ACC112 (cell line): ENCODE data around the gene TMEM127.
"Not testable (repeated sequence)": the region's sequence is repeated elsewhere in the genome, so short reads cannot be mapped to it uniquely, and the experiment has no call there.

Source experiments
- H2AFZ ChIP-seq: fragments of 200-600 bp; sonication (generic); one replicate; pipeline ENCODE4 v1.6.0; 2017; ENCODE audit warnings: antibody characterized with exemption, low read length; ENCODE audit not compliant: unreplicated experiment
- H3K27ac ChIP-seq: fragments of 200-600 bp; sonication (generic); 2 replicates; pipeline ENCODE4 v1.5.1; 2014; ENCODE audit warnings: low read depth, mild to moderate bottlenecking, antibody characterized with exemption, low read length, moderate library complexity
- H3K27me3 ChIP-seq: fragments of 200-600 bp; sonication (generic); 2 replicates; pipeline ENCODE4 v1.6.1; 2014; ENCODE audit warnings: mild to moderate bottlenecking, antibody characterized with exemption, low read length, moderate library complexity, mixed read lengths; ENCODE audit not compliant: insufficient read depth
- H3K36me3 ChIP-seq: fragments of 200-600 bp; sonication (generic); 2 replicates; pipeline ENCODE4 v1.6.1; 2016; ENCODE audit warnings: mild to moderate bottlenecking, antibody characterized with exemption, low read length, moderate library complexity, mixed read lengths; ENCODE audit not compliant: insufficient read depth
- H3K4me1 ChIP-seq: fragments of 200-600 bp; sonication (generic); one replicate; pipeline ENCODE4 v1.6.1; 2016; ENCODE audit warnings: low read length, mixed read lengths; ENCODE audit not compliant: insufficient read depth, unreplicated experiment, control insufficient read depth
- H3K4me3 ChIP-seq: fragments of 200-600 bp; sonication (generic); 2 replicates; pipeline ENCODE4 v1.5.1; 2014; ENCODE audit warnings: mild to moderate bottlenecking, low read depth, low read length
- H3K79me2 ChIP-seq: fragments of 200-600 bp; sonication (generic); one replicate; pipeline ENCODE4 v1.6.0; 2016; ENCODE audit warnings: low read length; ENCODE audit not compliant: control insufficient read depth, unreplicated experiment, insufficient read depth

TMEM127 gene, protein sequence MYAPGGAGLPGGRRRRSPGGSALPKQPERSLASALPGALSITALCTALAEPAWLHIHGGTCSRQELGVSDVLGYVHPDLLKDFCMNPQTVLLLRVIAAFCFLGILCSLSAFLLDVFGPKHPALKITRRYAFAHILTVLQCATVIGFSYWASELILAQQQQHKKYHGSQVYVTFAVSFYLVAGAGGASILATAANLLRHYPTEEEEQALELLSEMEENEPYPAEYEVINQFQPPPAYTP

DNA sequence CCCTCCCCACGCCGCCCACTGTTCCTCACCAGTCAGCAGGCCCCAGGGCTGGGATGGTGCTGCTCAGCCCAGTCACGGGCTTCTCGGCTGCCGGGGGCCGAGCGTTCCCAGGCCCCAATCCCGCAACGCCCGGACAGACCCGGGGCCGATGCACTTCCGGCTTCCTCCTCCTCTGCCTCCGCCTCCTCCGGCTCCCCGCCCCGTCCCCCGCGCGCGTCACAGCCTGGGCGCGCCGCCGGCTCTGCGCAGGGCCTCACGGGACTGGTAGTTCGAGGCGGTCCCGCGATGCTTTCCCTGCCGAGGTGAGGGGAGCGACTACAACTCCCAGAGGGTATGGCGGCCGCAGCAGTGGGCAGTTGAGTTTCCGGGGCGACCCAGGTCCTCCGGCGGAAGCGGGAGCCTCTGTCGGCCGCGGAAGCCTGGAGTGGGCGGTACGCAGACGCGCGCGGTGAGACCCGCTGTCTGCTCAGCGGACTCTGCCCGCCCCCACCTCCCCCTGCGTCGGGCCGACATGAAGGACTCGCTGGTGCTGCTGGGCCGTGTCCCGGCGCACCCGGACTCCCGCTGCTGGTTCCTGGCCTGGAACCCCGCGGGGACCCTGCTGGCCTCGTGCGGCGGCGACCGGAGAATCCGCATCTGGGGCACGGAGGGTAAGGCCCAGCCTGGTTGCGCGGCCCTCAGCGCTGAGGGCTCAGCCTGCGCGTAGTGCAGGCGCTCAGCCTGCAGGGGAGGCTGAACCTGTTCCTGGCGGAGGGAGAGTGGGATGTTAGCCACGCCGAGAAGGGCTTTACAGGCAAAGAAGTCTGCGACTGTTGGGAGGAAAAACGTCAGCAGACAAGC is at the start of gene TMEM127, which contains the start of gene CIAO1:
Gene TMEM127 (minus strand): TSS at position 158 of the 840 bp plus-strand sequence. CDS start 616 bp downstream, outside the sequence.
Gene CIAO1 (plus strand): TSS at position 386 of the 840 bp plus-strand sequence. CDS start 126 bp downstream, at position 512.
- Histone ChIP-seq H3K4me3 (peak within 1 kb of the TSS; percentile 91), H2AFZ (peak within 1 kb of the TSS; percentile 84), H3K27ac (peak within 1 kb of the TSS; percentile 40; the same call in 1 of the 2 replicates), H3K36me3 (peaks cover 10% of the 10 kb centered on the region; the same call in 1 of the 2 replicates), H3K79me2 (peaks cover 54% of the 10 kb centered on the region), H3K4me1 (peaks cover 48% of the 10 kb centered on the region), H3K27me3 (no peaks in the 10 kb centered on the region)

DNA sequence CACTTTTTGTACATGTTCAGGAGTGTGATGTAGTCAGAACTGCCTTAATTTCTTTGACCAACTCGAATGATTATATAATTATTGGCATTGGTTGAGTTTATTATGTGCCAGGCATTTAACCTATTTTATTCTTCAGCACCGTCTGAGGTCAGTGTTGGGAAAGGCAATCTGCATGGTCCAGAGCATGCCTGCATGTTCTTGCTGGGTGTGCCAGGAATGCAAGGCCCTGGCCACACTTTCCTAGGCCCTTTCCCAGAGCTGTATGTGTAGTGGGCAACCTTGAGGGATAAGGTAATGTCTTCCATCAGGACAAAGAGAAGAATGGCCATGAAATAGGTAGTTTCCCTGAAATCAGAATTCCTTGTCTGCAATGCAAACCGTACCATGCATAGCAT is 49.2 kb upstream of the TMEM127 start:
- no peaks in the 10 kb centered on the region for H3K79me2 ChIP-seq
- H3K27ac ChIP-seq: 0 out of 2 replicates have a peak overlapping the region, but pooled peaks have one; percentile 80
- no peaks in the 10 kb centered on the region for H3K36me3 ChIP-seq
- no peaks in the 10 kb centered on the region for H3K27me3 ChIP-seq
- H2AFZ ChIP-seq: no peak overlapping the region
- H3K4me1 ChIP-seq: peaks cover 20% of the 10 kb centered on the region
- H3K4me3 ChIP-seq: no peak overlapping the region

DNA sequence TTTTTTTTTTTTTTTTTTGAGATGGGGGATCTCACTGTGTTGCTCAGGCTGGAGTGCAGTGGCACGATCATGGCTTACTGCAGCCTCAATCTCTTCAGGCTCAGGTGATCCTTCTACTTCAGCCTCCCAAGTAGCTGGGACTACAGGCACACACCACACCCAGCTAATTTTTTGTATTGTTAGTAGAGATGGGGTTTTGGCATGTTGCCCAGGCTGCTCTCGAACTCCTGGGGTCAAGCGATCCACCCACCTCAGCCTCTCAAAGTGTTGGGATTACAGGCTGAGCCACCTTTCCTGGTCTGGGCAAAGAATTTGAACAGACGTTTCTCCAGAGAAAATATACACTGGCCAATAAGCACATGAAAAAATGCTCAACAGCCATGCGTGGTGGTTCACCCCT is 42.5 kb upstream of the TMEM127 start:
- Histone ChIP-seq H3K4me3 (no peak overlapping the region), H2AFZ (no peak overlapping the region), H3K27me3 (no peaks in the 10 kb centered on the region), H3K79me2 (peaks cover 22% of the 10 kb centered on the region), H3K36me3 (peaks cover 8% of the 10 kb centered on the region; the same call in 1 of the 2 replicates), H3K27ac (no peak overlapping the region), H3K4me1 (peaks cover 16% of the 10 kb centered on the region)

DNA sequence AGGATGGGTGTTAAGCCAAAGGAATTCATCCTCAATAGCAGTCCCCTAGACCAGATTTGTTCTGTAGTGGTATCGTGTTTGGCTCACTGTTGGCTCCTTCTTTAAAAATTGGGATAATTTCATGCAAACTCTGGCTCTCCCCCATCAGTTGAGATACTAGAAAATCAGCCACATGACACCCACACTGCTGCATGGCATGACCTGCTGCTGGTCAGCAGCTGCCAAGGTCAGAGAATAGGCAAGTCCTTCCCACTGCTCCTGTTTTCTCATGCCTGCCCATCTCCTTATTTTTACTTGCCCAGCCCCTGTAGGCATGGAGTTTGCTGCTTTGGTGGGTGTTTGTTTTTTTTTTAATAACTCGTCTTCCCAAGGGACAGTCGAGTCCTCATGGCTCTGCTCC is 40.6 kb upstream of the TMEM127 start:
- peaks cover 25% of the 10 kb centered on the region for H3K79me2 ChIP-seq
- H3K36me3 ChIP-seq: peaks cover 12% of the 10 kb centered on the region

DNA sequence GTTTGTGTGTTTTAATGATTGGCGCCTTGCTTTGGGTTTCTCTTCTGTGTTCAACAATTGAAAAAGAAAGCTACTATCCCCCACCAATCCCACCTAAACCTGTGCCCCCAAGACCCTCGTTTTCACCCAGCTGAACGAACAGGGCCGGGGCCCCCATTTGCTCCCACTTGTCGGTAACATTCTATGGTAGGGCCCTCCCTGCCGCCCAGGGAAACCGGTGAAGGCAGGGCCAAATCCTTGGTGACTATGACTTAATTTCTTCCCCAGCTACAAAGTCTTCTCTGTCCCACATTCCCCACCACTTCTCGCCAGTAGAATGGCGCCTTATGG is 40.1 kb upstream of the TMEM127 start:
- Histone ChIP-seq H3K4me1 (peaks cover 16% of the 10 kb centered on the region), H3K79me2 (peaks cover 27% of the 10 kb centered on the region), H2AFZ (peak overlapping the region; percentile 60), H3K36me3 (peaks cover 12% of the 10 kb centered on the region), H3K4me3 (peak overlapping the region; percentile 89), H3K27me3 (no peaks in the 10 kb centered on the region), H3K27ac (peak overlapping the region; percentile 17; the same call in 1 of the 2 replicates)

More for the DNA sequence above, 40.6 kb upstream of the TMEM127 start:
- peaks cover 16% of the 10 kb centered on the region for H3K4me1 ChIP-seq
- peak overlapping the region; percentile 89 for H3K4me3 ChIP-seq
- peak overlapping the region; percentile 60 for H2AFZ ChIP-seq
- H3K27me3 ChIP-seq: no peaks in the 10 kb centered on the region
- H3K27ac ChIP-seq: peak overlapping the region; percentile 17; the same call in 1 of the 2 replicates

DNA sequence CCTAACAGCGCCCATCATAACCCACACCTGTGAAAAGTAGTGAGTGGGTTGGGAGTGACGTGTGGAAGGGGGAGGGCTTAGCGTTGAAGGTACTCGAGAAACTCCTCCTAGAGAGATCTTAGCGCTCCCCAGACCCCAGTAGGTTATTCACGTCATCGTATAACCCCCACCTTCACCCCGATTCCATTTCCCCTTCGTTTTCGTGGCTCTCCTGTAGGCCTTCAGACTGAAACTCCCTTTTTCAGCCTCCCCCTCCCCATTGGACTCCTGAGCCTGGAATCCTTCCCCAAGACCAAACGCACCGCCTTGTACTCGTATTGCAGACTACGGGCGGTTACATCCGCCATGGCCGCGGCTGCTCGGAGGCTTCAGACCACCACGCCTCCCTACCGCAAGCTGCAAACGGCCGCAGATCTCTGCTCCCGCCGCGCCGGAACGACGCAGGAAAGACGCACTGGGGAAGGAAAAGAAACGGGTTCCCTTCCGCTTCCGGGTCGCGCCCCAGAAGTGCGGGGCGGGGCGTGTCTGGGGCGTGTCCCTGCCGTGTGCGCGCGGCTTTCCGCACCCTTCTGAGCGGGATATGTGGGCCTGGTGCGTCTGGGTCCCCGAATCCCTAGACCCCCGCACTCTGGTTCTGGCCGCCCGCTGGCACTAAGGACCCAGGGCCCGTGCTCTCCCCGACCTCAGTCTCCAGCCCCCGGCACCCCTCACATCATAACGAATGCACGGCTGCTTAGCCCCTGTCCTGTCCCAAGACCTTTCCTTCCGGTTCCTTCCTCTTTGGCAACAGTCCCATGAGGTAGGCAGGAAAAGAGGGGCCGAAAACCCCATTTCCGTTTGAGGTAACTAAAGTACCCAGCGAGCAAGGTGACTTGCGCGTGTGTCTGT is 39.5 kb upstream of the TMEM127 start, which contains the start of gene SNRNP200:
Gene SNRNP200 (minus strand): TSS at position 456 of the 888 bp plus-strand sequence. CDS start 109 bp downstream, at position 347.
- Histone ChIP-seq H3K36me3 (peaks cover 12% of the 10 kb centered on the region), H3K4me3 (peak within 1 kb of the TSS; percentile 89), H3K4me1 (peaks cover 16% of the 10 kb centered on the region), H2AFZ (peak within 1 kb of the TSS; percentile 86), H3K27me3 (no peaks in the 10 kb centered on the region), H3K79me2 (peaks cover 28% of the 10 kb centered on the region), H3K27ac (peak within 1 kb of the TSS; percentile 36; the same call in 1 of the 2 replicates)

DNA sequence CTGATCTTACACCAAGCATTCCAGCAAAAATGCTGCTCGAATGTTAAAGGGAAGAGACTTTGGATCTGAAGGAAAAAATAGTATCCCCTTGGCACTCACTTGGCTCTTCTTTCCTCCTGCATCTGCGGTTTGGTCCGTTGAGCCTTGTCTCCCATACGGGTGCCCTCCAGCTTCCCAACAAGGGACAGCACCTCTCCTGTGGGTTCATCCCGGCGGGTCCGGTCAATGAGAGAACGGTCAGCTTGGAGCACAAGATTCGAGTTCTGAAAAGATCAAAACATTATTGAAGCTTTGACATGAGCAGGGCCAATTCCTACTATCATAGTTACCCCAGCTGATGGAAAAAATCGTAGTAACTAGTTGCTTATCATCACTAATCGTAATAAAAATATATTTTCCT is 38.8 kb upstream of the TMEM127 start:
- Histone ChIP-seq H3K79me2 (peaks cover 28% of the 10 kb centered on the region), H2AFZ (peak overlapping the region; percentile 86), H3K4me3 (peak overlapping the region; percentile 89), H3K27ac (no peak overlapping the region), H3K4me1 (peaks cover 16% of the 10 kb centered on the region), H3K27me3 (no peaks in the 10 kb centered on the region), H3K36me3 (peaks cover 18% of the 10 kb centered on the region)

DNA sequence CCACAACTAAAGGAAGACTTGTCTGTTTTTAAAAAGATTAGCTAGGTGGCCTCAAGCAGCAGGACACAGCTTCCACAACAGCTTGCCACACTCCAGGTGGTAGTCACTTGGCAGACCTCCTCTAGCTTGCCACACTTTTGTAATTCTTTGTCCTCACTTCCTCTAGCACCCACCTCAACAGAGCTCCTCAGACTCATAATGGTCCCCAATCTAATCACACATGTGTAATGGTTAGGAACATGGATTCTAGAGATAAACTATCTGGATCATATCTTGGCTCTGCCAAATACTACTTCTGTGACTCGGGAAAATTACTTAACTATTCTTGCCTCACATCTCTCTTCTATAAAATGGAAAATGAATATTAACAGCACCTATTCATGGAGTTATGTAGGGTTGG is 36.1 kb upstream of the TMEM127 start:
- Histone ChIP-seq H3K4me3 (no peak overlapping the region), H3K79me2 (peaks cover 28% of the 10 kb centered on the region), H3K27ac (no peak overlapping the region), H3K27me3 (no peaks in the 10 kb centered on the region), H3K4me1 (peaks cover 16% of the 10 kb centered on the region), H2AFZ (no peak overlapping the region), H3K36me3 (peaks cover 40% of the 10 kb centered on the region)

DNA sequence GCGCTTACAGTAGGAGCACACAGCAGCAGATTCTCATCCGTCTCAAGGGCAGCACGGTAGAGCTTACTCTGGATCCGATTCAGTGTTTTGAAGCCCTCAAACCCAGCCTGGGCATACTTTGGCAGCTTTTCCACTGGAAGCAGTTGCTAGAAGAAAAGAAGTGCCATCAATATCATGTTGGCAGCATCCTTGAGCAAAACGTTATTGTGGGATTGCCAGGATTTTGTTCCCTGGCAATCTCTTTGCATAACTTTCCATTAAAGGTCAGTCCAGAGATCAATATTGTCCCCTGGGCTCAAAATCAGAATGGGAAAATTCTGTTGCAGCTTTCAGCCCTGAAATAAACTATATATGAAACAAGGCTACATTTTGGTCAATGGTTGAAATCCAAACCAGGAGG is 31.1 kb upstream of the TMEM127 start:
- Histone ChIP-seq H3K4me3 (no peak overlapping the region), H3K27ac (no peak overlapping the region), H2AFZ (no peak overlapping the region), H3K4me1 (no peaks in the 10 kb centered on the region), H3K79me2 (peaks cover 2% of the 10 kb centered on the region), H3K36me3 (peaks cover 59% of the 10 kb centered on the region), H3K27me3 (no peaks in the 10 kb centered on the region)

DNA sequence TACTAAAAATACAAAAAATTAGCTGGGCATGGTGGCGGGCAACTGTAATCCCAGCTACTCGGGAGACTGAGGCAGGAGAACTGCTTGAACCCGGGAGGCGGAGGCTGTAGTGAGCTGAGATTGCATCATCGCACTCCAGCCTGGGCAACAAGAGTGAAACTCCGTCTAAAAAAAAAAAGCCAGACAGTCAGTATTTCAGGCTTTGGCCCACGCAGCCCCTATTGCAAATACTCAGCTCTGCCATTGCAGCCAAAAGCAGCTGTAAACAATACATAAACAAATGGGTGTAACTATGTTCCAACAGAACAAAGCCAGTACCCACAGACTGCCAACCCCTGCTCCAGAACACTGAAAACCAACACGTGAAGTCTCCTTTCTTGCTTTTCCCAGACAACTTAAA is 28.5 kb upstream of the TMEM127 start:
- H3K4me1 ChIP-seq, H3K4me3 ChIP-seq, H2AFZ ChIP-seq, H3K27ac ChIP-seq, H3K27me3 ChIP-seq, H3K79me2 ChIP-seq: not testable (repeated sequence)
- peaks cover 65% of the 10 kb centered on the region for H3K36me3 ChIP-seq
